HEK293 (cell line): ENCODE results near the gene IREB2.

ENCODE experiments used
- EGR2 ChIP-seq: fragments of 450-650 bp; formaldehyde crosslinking; IDR thresholded peaks from 2 replicates; pipeline ENCODE4 v1.5.1; 2016; ENCODE audit warnings: low read depth, missing biosample characterization, missing genetic modification characterization
- HOXD13 ChIP-seq: sonication (generic); formaldehyde crosslinking; IDR thresholded peaks from 2 replicates; pipeline ENCODE4 v1.8.0; 2022; ENCODE audit warnings: missing genetic modification reagents, borderline replicate concordance
- PRDM10 ChIP-seq: fragments of 450-650 bp; formaldehyde crosslinking; IDR thresholded peaks from 2 replicates; pipeline ENCODE4 v1.5.1; 2016; ENCODE audit warnings: missing biosample characterization, missing genetic modification characterization
- SP2 ChIP-seq: fragments of 450-650 bp; formaldehyde crosslinking; IDR thresholded peaks from 2 replicates; pipeline ENCODE4 v1.5.1; 2016; ENCODE audit warnings: missing biosample characterization, missing genetic modification characterization
- ZBTB20 ChIP-seq: fragments of 450-650 bp; formaldehyde crosslinking; IDR thresholded peaks from 2 replicates; pipeline ENCODE4 v1.5.1; 2016; ENCODE audit warnings: missing biosample characterization, missing genetic modification characterization
- ZBTB7A ChIP-seq: fragments of 450-650 bp; formaldehyde crosslinking; IDR thresholded peaks from 2 replicates; pipeline ENCODE4 v1.5.1; 2016; ENCODE audit warnings: low read depth, missing biosample characterization, missing genetic modification characterization
- ZFP69B ChIP-seq: fragments of 450-650 bp; formaldehyde crosslinking; IDR thresholded peaks from 2 replicates; pipeline ENCODE4 v1.5.1; 2016; ENCODE audit warnings: missing biosample characterization, missing genetic modification characterization
- ZNF274 ChIP-seq, 2 experiments: fragments of 200-500 bp in 1 of 2; fragments of 450-650 bp in 1 of 2; sonication (Bioruptor generic) in 1 of 2; formaldehyde crosslinking in 1 of 2; IDR thresholded peaks; 2 replicates each; pipeline versions ENCODE4 v1.5.1 to v1.6.1; 2014 to 2016; ENCODE audit warnings: borderline replicate concordance in 1 of 2, inconsistent platforms in 1 of 2, low read length in 1 of 2, missing biosample characterization in 1 of 2, missing genetic modification characterization in 1 of 2
- ZNF366 ChIP-seq: fragments of 450-650 bp; formaldehyde crosslinking; conservative IDR thresholded peaks from 2 replicates; pipeline ENCODE4 v1.5.1; 2016; ENCODE audit warnings: missing biosample characterization, missing genetic modification characterization
- ZNF391 ChIP-seq: fragments of 450-650 bp; formaldehyde crosslinking; IDR thresholded peaks from 2 replicates; pipeline ENCODE4 v1.5.1; 2016; ENCODE audit warnings: low read depth, missing biosample characterization, missing genetic modification characterization, borderline replicate concordance
- ZNF555 ChIP-seq: fragments of 450-650 bp; formaldehyde crosslinking; conservative IDR thresholded peaks from 2 replicates; pipeline ENCODE4 v1.5.1; 2017; ENCODE audit warnings: missing biosample characterization, mild to moderate bottlenecking, missing genetic modification characterization, inconsistent platforms
- ZNF596 ChIP-seq: fragments of 450-650 bp; IDR thresholded peaks from 2 replicates; pipeline ENCODE4 v1.5.0; 2018; ENCODE audit warnings: missing biosample characterization, mild to moderate bottlenecking, missing genetic modification characterization, moderate library complexity
- ZNF610 ChIP-seq: fragments of 450-650 bp; formaldehyde crosslinking; IDR thresholded peaks from 2 replicates; pipeline ENCODE4 v1.5.1; 2016; ENCODE audit warnings: missing biosample characterization, missing genetic modification characterization, borderline replicate concordance
- ZNF626 ChIP-seq: fragments of 450-650 bp; sonication (Bioruptor Pico); formaldehyde crosslinking; IDR thresholded peaks from 2 replicates; pipeline ENCODE4 v1.5.1; 2018; ENCODE audit warnings: missing biosample characterization, missing genetic modification characterization, inconsistent platforms
- ZNF654 ChIP-seq: fragments of 450-650 bp; formaldehyde crosslinking; IDR thresholded peaks from 2 replicates; pipeline ENCODE4 v1.5.1; 2016; ENCODE audit warnings: low read depth, missing biosample characterization, missing genetic modification characterization
- ZNF677 ChIP-seq: fragments of 450-650 bp; IDR thresholded peaks from 2 replicates; pipeline ENCODE4 v1.5.0; 2018; ENCODE audit warnings: missing biosample characterization, mild to moderate bottlenecking, missing genetic modification characterization, moderate library complexity
- ZNF701 ChIP-seq: fragments of 450-650 bp; formaldehyde crosslinking; IDR thresholded peaks from 2 replicates; pipeline ENCODE4 v1.5.1; 2016; ENCODE audit warnings: missing biosample characterization, missing genetic modification characterization
- ZNF76 ChIP-seq: fragments of 450-650 bp; formaldehyde crosslinking; IDR thresholded peaks from 2 replicates; pipeline ENCODE4; 2016; ENCODE audit warnings: low read depth, missing biosample characterization, missing genetic modification characterization, borderline replicate concordance
- ZNF776 ChIP-seq: fragments of 450-650 bp; formaldehyde crosslinking; IDR thresholded peaks from 2 replicates; pipeline ENCODE4 v1.5.0; 2017; ENCODE audit warnings: missing biosample characterization, missing genetic modification characterization, borderline replicate concordance
- ZNF791 ChIP-seq: fragments of 450-650 bp; formaldehyde crosslinking; IDR thresholded peaks from 2 replicates; pipeline ENCODE4 v1.5.1; 2016; ENCODE audit warnings: missing biosample characterization, missing genetic modification characterization
- ZNF830 ChIP-seq: fragments of 450-650 bp; IDR thresholded peaks from 2 replicates; pipeline ENCODE4 v1.5.0; 2018; ENCODE audit warnings: missing biosample characterization, missing genetic modification characterization, low read depth, mild to moderate bottlenecking, moderate library complexity
- ZSCAN30 ChIP-seq: fragments of 450-650 bp; IDR thresholded peaks from 2 replicates; pipeline ENCODE4 v1.5.1; 2018; ENCODE audit warnings: missing biosample characterization, mild to moderate bottlenecking, missing genetic modification characterization, moderate library complexity
- TF ChIP-seq, protein P1 (sequence below): IDR thresholded peaks from 2 replicates; pipeline ENCODE4 v1.6.1; 2011; ENCODE audit warnings: mild to moderate bottlenecking, low read depth, low read length, borderline replicate concordance
- TF ChIP-seq, protein P2 (sequence below): fragments of 450-650 bp; formaldehyde crosslinking; IDR thresholded peaks from 2 replicates; pipeline ENCODE4 v1.5.1; 2016; ENCODE audit warnings: missing biosample characterization, missing genetic modification characterization, low read depth
- TF ChIP-seq, protein P3 (sequence below): fragments of 450-650 bp; formaldehyde crosslinking; IDR thresholded peaks from 2 replicates; pipeline ENCODE4 v1.5.1; 2016; ENCODE audit warnings: missing biosample characterization, missing genetic modification characterization
- TF ChIP-seq, protein P4 (sequence below): fragments of 450-650 bp; formaldehyde crosslinking; IDR thresholded peaks from 2 replicates; pipeline ENCODE4; 2016; ENCODE audit warnings: missing biosample characterization, missing genetic modification characterization
- TF ChIP-seq, protein P5 (sequence below): fragments of 450-650 bp; formaldehyde crosslinking; IDR thresholded peaks from 2 replicates; pipeline ENCODE4 v1.5.1; 2017; ENCODE audit warnings: missing biosample characterization, mild to moderate bottlenecking, missing genetic modification characterization, moderate library complexity

The IREB2 gene

DNA sequence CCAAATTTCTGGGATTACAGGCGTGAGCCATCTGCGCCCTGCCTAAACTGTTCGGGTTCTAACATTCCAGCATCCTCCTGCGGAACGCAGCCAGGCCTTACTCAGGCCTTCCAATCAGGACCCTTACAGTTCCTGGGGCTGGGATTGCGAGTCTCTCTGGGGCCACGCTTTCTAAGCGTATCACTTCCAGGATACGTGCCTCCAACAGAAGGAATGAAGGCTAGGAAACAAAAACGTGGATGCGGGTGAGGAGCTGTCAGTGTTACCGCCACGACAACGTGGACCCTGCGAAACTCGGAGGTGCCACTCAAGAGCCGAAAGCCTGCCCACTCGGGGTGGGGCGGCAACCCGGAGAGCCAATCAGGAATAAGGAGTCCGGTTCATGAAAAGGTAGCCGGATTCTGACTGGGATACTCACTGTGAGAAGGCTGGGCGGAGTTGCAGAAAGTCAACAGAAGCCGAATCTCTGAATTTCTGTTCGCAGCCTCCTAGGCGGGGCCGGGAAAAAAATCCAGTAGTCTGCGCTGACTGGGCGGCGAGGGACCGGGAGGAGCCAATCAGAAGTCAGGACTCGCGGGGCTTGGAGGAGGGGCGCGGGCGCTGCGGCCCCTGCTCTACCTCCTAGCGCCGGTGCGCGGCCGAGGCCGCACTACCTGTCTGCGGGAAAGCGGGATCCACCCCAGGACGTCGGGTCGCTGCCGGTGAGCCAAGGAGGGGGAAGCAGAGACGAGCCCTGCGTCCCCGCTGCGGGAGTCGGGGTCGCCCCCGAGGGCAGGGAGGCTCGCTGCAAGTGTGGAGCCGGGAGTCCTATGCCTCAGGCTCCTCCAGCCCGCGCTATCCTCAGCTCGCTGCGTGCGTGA lies 69.2 kb downstream of the IREB2 start, which contains the start of gene HYKK (continued):
- no peak for TF ChIP-seq ZNF366
- TF ChIP-seq ZNF391 (tag by site-specific recombination): 0 out of 2 replicates have a peak, but pooled peaks have one; percentile 38
- TF ChIP-seq ZNF274 (IDR thresholded peaks at IDR 0.05; ENCODE audit: low read length): no peak
- no peak for TF ChIP-seq ZNF274 (tag by site-specific recombination; IDR thresholded peaks at IDR 0.05; ENCODE audit: borderline replicate concordance)
- TF ChIP-seq, protein P1, sequence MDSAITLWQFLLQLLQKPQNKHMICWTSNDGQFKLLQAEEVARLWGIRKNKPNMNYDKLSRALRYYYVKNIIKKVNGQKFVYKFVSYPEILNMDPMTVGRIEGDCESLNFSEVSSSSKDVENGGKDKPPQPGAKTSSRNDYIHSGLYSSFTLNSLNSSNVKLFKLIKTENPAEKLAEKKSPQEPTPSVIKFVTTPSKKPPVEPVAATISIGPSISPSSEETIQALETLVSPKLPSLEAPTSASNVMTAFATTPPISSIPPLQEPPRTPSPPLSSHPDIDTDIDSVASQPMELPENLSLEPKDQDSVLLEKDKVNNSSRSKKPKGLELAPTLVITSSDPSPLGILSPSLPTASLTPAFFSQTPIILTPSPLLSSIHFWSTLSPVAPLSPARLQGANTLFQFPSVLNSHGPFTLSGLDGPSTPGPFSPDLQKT: no peak
- TF ChIP-seq ZBTB20: peak; percentile 12; the same call in 1 of the 2 replicates
- no peak for TF ChIP-seq ZNF555 (tag by site-specific recombination)
- no peak for TF ChIP-seq ZNF830 (tag by site-specific recombination)
- no peak for TF ChIP-seq HOXD13
- TF ChIP-seq ZNF701 (tag by site-specific recombination): no peak
- TF ChIP-seq SP2: peak; percentile 99
- TF ChIP-seq, protein P2, sequence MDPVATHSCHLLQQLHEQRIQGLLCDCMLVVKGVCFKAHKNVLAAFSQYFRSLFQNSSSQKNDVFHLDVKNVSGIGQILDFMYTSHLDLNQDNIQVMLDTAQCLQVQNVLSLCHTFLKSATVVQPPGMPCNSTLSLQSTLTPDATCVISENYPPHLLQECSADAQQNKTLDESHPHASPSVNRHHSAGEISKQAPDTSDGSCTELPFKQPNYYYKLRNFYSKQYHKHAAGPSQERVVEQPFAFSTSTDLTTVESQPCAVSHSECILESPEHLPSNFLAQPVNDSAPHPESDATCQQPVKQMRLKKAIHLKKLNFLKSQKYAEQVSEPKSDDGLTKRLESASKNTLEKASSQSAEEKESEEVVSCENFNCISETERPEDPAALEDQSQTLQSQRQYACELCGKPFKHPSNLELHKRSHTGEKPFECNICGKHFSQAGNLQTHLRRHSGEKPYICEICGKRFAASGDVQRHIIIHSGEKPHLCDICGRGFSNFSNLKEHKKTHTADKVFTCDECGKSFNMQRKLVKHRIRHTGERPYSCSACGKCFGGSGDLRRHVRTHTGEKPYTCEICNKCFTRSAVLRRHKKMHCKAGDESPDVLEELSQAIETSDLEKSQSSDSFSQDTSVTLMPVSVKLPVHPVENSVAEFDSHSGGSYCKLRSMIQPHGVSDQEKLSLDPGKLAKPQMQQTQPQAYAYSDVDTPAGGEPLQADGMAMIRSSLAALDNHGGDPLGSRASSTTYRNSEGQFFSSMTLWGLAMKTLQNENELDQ: no peak
- TF ChIP-seq ZSCAN30 (tag by site-specific recombination): no peak
- peak; percentile 51; the same call in 1 of the 2 replicates for TF ChIP-seq ZBTB7A (tag by site-specific recombination)
- no peak for TF ChIP-seq ZNF677 (tag by site-specific recombination)
- no peak for TF ChIP-seq ZNF596 (tag by site-specific recombination)
- TF ChIP-seq ZNF76 (tag by site-specific recombination): 0 out of 2 replicates have a peak, but pooled peaks have one; percentile 34
- no peak for TF ChIP-seq ZNF626 (tag by site-specific recombination)
- no peak for TF ChIP-seq ZNF791 (tag by site-specific recombination)
- TF ChIP-seq, protein P3, sequence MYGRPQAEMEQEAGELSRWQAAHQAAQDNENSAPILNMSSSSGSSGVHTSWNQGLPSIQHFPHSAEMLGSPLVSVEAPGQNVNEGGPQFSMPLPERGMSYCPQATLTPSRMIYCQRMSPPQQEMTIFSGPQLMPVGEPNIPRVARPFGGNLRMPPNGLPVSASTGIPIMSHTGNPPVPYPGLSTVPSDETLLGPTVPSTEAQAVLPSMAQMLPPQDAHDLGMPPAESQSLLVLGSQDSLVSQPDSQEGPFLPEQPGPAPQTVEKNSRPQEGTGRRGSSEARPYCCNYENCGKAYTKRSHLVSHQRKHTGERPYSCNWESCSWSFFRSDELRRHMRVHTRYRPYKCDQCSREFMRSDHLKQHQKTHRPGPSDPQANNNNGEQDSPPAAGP: no peak; the same call in none of the 2 replicates
- TF ChIP-seq, protein P4, sequence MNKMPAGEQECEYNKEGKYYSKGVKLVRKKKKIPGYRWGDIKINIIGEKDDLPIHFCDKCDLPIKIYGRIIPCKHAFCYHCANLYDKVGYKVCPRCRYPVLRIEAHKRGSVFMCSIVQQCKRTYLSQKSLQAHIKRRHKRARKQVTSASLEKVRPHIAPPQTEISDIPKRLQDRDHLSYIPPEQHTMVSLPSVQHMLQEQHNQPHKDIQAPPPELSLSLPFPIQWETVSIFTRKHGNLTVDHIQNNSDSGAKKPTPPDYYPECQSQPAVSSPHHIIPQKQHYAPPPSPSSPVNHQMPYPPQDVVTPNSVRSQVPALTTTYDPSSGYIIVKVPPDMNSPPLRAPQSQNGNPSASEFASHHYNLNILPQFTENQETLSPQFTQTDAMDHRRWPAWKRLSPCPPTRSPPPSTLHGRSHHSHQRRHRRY (tag by site-specific recombination): no peak
- TF ChIP-seq ZNF610 (tag by site-specific recombination): 0 out of 2 replicates have a peak, but pooled peaks have one; percentile 59
- TF ChIP-seq EGR2: no peak
- no peak for TF ChIP-seq ZNF654
- peak; percentile 31; the same call in 1 of the 2 replicates for TF ChIP-seq ZFP69B (tag by site-specific recombination)
- TF ChIP-seq ZNF776 (tag by site-specific recombination): no peak
- TF ChIP-seq PRDM10 (tag by site-specific recombination): peak; percentile 8; the same call in 1 of the 2 replicates
- TF ChIP-seq, protein P5, sequence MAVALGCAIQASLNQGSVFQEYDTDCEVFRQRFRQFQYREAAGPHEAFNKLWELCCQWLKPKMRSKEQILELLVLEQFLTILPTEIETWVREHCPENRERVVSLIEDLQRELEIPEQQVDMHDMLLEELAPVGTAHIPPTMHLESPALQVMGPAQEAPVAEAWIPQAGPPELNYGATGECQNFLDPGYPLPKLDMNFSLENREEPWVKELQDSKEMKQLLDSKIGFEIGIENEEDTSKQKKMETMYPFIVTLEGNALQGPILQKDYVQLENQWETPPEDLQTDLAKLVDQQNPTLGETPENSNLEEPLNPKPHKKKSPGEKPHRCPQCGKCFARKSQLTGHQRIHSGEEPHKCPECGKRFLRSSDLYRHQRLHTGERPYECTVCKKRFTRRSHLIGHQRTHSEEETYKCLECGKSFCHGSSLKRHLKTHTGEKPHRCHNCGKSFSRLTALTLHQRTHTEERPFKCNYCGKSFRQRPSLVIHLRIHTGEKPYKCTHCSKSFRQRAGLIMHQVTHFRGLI (tag by site-specific recombination): no peak
